GM19438 (cell line): ENCODE measurements around the gene CLDN3.
A peak's percentile ranks its signal among the peaks of the same experiment; 100 is the strongest.
"Not testable (repeated sequence)": the region's sequence is repeated elsewhere in the genome, so short reads cannot be mapped to it uniquely, and the experiment has no call there.

ENCODE experiments used
- ATAC-seq: cut with Tn5 transposase; IDR thresholded peaks from one replicate; pipeline ENCODE4 v1.9.1; 2021; ENCODE audit warnings: low read depth; ENCODE audit not compliant: unreplicated experiment

The CLDN3 gene

GRCh38 chr7:73738220-73738611 lies 31.9 kb downstream of the CLDN3 start:
- peak; percentile 17 for ATAC-seq

DNA sequence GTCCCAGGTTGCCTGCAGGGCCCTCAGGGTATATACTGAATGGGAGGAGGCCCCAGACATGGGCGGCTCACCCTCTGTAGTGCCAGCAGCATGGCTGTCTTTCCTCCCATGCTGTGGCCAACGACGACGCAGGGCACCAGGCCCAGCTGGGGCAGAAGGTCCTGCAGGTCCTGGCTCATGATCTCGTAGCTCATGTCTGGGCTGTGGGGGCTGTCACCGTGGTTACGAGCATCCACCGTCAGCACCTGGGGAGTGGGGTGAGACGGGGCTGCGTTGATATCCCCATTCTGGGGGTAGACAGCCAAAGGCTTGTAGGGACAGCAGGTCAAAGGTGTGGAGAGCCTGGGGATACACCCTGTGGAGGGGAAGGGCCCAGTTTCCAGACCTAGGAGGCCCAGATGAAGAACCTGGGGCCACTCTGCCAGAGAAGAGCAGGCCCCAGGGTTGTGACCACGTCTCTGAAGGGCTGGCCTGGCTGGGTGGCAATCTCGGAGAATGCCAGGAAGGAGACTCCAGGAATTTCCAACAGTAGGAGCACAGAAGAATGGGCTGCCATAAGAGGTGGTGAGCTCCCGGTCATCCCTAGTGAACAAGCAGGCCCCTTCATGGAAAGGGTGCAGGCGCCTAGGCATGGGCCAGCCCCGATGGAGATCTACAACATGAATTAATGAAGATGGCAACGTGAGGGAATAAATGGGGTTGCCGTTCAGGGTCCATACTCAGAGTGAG lies 32.4 kb downstream of the CLDN3 start:
- ATAC-seq, result no peak

- no peak for ATAC-seq
Observed at GRCh38 chr7:73736885-73737284, 33.2 kb downstream of the CLDN3 start.

- no peak for ATAC-seq
Observed at GRCh38 chr7:73735528-73735905, 34.6 kb downstream of the CLDN3 start.

DNA sequence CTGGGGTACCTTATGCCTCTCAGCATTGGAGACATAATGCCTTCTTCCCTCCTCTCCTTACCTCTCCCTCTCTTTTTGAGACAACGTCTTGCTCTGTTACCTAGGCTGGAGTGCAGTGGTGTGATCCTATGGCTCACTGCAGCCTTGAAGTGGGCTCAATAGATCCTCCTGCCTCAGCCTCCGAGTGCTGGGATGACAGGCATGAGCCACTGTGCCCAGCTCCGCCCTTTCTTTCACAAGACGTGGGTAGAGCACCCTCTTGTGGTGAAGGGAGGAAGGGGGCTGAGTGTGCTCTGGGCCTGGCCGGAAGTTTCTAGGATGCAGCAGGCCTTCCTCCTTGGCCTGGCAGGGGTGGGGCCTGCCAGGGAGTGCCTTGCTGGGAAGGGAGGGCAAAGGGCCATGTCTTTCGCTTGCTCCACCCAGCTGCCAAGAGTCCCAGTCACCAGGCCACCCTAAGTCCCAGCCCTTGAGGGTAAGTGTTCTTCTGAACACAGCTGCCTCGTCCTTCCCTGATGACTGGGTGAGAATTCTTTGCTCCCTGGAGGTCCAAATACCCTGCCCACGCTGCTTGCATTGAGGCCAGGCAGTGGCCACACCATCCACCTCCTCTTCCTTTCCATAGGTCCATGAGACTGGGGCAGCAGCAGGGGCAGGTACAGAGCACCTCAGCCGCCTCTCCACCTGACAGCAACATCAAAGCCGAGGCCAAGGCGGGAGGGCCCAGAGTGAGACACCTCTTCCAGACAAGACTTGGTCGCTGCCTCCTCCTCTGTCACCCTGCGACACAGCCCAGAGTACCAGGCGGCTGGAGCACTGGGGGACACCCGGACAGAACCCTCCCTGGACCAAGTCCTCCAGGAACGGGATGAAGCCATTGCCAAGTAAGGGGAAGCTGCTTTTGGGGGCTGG lies 35.2 kb downstream of the CLDN3 start:
- ATAC-seq, result no peak

GRCh38 chr7:73732397-73732796 lies 37.7 kb downstream of the CLDN3 start:
- no peak for ATAC-seq

- no peak for ATAC-seq
Observed at GRCh38 chr7:73730485-73730884, 39.6 kb downstream of the CLDN3 start.

DNA sequence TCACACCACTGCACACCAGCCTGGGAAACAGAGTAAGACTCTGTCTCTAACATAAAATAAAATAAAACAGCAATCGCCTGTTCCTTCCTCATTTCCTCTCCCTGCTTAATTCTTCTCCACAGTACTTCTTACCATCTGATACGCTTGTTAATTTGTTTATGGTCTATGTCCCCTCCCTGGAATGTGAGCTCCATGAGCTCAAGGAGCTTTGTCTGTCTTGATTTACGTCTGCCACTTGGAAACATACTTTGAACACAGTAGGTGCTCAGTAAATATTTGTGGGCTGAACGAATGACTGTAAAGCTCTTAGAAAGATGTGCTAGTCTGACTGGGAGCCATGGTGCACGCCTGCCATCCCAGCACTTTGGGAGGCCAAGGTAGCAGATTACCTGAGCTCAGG lies 41.5 kb downstream of the CLDN3 start:
- ATAC-seq, result no peak

GRCh38 chr7:73727952-73728351 lies 42.1 kb downstream of the CLDN3 start:
- no peak for ATAC-seq

GRCh38 chr7:73726083-73726466 lies 44.0 kb downstream of the CLDN3 start:
- ATAC-seq, result no peak

DNA sequence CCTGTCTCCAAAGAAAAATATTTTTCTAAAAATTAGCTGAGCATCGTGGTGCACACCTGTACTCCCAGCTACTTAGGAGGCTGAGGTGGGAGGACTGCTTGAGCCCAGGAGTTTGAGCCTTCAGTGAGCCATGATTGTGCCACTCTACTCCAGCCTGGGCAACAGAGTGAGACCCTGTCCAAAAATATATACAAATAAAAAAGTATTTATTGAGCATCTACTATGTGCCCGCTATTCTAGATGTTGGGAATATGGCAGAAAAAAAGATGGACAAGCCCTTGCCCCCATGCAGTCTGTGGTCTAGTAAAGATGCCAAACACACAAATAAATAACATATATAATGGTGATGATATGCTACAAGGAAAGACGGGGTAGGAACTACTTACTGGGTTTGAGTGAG lies 46.3 kb downstream of the CLDN3 start:
- no peak for ATAC-seq

DNA sequence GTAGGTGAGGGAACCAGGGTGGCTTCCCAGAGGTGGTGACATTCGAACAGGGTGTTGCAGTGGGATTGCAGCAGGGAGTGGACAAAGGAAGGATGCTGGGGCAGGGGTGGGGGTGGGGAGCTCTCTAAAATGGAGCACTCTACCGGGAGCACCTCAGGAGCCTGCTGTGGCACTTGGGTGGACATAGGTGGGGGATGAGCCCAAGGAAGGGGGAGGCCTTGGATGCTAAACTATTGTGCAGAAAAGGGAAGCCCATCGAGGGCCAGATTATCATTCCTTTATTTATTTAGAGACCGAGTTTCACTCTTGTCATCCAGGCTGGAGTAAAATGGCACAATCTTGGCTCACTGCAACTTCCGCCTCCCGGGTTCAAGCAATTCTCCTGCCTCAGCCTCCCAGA lies 47.3 kb downstream of the CLDN3 start:
- ATAC-seq, result no peak

- not testable (repeated sequence) for ATAC-seq
Observed at GRCh38 chr7:73722182-73722581, 47.9 kb downstream of the CLDN3 start.

DNA sequence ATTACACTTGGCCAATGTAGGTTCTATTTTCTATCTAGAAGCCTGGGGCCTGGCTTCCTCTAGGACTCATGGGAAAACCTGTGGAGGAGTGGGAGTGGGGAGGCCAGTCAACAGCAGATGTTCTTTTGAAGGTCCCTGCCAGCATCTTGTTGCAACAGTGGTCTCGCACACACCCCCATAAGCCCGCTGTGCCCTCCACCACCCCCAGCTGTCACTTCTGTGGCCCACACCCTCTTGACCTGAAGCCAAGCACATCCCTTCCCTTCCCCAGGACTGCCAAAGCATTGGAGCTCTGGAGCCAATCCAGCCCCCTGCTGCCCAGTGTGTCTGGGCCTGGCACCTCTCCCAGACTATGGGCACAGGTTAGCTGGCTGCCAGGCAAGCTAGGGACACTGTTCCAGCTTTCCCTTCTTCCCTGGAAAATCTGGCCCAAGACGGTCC lies 48.7 kb downstream of the CLDN3 start:
- no peak for ATAC-seq

DNA sequence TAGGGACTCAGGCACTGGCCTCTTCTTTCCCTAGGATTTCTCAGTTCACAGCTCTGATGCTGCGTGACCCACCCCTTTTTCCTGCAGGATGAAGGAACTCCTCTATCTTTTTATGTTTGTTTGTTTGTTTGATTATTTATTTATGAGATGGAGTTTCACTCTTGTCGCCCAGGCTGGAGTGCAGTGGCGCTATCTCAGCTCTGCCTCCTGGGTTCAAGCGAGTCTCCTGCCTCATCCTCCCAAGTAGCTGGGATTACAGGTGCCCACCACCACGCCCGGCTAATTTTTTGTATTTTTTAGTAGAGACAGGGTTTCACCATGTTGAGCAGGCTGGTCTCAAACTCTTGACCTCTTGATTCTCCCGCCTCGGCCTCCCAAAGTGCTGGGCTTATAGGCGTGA lies 49.6 kb downstream of the CLDN3 start:
- not testable (repeated sequence) for ATAC-seq

GRCh38 chr7:73719806-73720169 lies 50.3 kb downstream of the CLDN3 start:
- ATAC-seq, result no peak
